Hematopoietic multipotent progenitor cell treated with erythropoietin and hydrocortisone succinate and interleukin-3 and kit ligand, for 15 days (in vitro differentiated cells): Measurements from ENCODE around the gene ERF.

Source experiments
- DNase-seq: peaks from one replicate; pipeline ENCODE4 v3.0.0-alpha.2; 2015; ENCODE audit warnings: low spot score

ERF gene

DNA sequence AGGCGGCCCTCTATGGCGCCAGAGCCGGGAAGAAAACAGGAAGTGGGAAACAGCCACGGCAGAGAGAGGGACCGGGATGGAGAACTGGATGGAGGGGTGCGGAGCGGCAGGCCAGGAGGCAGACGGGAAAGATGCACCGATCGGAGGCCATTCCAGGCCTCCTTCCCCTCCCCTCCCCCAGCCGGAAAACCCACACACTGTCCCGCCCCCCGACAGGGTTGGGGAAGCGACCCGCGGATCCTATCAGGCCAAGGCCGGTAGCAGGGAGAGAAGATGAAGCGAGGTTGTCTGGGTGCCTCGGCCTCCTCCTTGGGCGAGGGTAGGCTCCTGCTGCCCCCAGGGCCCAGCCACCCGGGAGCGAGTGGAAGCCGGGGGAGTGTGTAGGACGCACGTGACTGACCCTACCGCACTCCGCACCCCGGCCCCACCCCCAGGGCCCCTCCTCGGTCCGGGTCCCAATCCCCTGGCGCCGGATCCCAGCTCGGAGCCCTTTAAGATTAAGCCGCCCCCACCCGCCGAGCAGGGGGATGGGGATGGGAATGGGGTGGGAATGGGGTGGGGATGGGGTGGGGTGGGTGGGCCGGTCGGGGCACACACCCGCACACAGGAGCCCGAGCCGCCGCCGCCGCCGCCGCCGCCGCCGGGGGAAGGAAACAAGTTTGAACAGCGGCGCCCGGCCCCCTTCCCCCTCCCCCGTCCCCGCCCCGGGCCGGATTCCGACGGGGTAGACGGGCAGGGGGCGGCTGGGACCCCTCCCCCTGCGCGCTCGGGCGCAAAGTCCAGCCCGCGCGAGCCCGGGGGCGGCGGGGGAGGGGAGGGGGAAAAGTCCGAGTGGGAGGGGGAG is 1.5 kb downstream of the ERF start:
- no peak for DNase-seq

DNA sequence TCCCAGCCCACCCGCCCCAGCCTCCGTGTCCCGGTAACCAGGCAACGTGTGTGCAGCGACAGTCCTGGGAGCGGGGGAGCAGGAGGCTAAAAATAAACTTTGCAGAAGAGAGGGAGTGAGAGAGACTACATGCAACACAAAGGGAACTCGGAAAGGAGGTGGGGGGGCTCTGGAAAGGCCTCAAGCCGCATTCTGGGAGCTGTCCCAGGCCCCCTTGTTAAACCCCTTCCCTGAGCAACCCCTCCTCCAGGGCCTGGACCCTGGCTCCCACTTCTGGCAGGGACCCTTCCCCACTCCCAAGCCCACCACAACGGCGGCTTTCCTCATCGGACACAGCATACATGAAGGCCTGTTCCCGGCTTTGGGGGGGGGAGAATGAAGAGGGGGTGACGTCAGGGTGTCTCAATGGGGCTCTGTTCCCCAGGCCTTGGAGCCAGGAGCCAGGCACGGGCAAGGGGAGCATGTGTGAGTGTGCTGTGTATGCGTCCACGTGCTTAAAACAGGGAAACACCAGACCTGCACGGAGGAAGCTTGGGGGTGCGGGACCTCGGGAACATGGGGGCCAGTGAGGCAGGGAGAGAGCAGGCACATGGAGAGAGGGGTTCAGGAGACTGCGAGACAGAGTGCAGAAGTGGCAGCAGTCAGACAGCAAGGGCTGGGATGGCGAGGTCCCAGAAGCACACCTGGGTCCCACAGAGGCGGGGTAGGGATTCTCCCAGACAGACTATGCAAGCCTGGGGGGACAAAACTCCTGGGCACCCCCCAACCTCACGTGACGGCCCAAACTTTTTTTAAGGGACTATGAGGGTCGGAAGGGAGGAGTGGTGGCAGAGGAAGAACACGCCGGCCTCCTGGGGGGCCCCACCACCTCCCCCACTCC is 2.3 kb downstream of the ERF start:
- no peak for DNase-seq

DNA sequence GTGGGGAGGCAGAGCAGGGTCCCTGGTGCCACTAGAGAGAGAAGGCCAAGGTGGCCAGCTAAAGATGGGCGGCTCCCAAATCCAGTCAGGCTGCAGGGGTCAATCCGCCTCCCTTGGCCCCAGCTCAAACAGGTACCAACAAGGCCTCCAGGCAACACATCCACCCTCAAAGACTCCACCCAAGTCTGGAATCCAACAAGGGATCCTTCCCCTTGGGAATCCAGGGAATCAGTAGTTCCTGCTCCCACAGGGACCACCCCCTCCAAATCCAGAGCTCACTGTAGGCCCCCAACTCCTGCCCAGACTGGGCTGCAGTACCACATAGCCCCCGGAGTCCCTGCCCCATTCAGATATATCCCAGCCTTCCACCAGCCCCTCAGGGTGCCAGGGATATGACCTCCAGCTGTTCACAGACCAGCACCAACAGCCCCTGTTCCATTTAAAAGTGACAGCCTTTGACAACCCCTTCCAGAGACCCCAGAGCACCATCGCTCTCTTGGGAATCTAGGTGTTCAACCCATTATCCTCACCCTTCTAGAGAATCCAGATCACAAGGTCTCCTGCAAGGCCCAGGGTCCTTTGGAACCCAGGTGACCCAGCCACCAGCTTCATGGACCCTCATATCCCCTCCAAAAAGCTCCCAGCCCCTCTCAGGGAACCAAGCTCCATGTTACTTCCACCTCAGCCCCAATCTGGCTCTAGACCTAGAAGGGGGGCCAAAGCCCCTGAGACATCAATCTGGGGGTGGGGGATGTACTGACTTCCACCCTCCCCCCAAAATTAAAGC is 3.2 kb downstream of the ERF start:
- peak; percentile 1 for DNase-seq

DNA sequence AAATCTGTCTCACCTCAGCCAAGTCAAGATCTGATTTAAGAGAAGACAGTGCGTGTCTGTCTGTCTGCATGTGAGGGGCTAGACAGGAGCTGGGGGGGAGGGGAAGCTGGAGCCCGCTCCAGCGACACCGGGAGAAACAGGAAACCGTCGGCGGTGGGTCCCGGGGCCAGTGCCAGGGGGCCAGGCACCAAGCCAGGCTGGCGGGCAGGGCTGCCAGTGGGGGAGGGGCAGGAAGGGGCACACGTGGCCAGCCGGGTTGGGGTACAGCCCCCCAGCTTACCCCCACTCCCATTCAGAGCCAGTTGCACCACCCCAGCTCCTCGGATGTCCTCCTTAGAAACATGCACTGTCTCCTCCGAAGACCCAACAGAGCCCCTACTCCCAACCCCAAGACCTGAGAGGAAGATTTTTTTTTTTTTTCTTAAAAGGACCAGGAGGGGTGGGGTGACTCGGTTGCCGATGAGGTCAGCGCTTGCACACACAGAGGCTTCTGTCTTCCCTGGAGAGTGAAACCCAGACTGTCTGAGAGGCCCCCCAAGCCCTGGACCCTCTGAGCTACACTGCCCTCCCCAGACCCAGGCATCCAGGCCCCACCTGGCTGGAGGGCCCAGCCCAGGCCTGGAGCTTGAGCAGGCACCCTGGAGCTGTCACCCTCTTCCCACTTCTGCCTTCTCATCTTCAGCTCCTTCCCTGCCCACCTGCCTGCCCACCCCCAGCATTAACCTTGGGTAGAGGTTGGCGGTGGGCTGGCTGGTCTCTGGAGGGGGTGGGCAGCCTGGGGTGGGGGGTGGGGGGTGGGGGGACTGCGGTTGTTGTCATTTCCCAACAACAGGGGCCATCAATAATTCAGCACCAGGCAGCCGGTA is 4.0 kb downstream of the ERF start:
- no peak for DNase-seq

DNA sequence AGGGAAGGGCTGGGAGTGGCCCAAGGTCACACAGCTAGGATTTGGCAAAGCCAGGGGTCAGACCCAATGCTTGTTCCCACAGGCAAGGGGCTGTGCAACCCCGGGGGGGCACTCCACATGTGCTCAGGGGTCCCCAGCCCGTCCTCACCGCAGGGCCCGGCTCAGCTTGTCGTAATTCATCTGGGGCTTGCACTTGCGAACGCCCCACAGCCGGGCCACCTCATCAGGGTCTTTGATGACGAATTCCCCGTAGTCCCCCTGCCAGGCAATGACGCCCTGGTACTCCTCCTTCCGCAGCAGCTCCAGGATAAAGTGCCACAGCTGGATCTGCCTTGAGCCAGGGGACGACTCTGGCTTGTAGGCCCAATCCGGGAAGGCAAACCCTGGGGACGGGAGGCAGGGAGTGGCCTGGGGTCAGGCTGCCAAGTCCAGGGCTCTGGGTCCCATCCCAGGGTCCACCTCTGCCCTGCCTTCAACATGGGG is 4.7 kb downstream of the ERF start:
- DNase-seq = no peak

DNA sequence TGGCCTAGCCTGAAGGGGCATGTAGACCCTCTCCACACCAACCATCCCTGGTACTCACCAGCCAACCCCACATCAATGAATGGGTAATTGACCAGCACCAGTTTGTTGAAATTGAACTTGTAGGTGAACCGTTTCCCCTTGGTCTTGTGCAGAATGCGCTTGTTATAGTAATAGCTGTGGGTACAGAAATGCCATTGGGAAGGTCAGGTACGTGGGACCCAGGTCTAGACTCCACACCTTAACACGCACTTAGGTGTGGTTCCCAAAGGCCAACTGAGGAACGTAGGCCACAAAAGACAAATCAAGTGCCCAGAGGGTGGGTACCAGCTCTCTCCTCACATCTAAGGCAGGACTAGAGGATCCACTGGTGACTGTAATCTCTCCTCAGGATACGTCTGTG is 5.2 kb downstream of the ERF start:
- no peak for DNase-seq

DNA sequence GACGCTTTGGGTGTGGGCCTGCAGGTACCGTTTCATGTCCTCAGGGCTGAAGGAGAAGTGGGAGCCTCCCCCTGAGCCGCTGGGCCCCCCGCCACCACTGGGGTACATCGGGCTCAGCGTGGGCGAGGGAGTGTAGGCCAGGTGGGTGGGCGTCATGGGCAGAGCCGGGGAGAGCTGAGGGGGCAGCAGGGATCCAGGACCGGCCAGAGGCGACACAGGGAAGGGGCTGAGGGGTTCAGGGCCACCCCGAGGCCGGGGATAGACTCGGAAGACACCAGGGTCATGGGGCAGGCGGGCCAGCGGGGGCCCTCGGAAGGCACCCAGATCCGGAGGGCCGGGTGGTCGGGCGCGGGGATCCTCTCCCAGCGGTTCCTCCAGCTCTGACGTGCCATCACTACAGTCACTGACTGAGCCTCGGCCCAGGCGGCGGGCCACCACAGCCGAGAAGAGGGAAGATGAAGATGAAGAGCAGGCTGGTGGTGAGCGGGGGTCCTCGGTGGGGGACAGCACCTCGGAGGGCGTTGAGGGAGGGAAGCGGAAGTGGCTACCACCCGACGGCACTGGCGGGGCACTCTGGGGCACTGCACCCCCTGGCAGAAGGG is 5.7 kb downstream of the ERF start:
- DNase-seq = no peak

DNA sequence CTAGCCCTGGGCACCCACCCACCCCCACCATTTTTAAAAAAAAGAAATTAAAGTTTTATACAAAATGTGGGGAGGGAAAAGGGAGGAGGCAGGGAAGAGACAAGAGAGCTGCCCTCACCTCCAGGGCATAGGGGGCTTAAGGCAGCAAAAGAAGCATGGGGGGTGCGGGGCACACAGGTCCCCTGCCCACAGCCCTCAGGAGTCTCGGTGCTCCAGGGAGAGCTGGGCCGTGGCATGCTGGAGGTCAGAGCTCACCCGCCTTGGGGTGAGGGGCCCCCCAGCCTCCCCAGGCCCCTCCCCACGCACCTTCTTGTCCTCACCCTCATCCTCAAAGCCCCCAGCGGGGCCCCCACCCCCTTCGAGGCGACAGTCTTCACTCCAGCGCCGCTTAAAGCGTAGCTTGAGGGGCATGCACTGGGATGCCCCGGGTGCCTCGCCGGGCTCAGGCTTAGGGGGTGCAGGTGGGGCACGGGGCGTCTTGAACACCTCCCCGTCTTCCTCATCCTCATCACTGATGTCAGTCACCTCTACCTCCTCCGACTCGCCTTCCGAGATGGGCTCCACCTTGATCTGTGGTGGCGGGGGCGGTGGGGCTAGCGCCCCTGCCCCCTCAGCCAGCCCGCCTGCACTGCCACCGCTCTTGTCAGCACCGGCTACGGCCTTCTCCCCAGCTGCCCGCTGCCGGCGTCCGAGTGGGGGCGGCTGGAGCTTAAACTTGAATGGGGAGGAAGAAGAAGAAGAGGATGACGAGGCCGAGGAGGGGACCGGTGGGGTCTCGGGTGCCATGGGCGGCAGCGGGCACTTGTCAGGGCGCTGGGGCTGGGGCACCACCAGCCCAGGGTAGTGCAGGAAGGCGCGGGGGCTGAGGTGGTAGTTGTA is 6.4 kb downstream of the ERF start:
- DNase-seq = no peak

DNA sequence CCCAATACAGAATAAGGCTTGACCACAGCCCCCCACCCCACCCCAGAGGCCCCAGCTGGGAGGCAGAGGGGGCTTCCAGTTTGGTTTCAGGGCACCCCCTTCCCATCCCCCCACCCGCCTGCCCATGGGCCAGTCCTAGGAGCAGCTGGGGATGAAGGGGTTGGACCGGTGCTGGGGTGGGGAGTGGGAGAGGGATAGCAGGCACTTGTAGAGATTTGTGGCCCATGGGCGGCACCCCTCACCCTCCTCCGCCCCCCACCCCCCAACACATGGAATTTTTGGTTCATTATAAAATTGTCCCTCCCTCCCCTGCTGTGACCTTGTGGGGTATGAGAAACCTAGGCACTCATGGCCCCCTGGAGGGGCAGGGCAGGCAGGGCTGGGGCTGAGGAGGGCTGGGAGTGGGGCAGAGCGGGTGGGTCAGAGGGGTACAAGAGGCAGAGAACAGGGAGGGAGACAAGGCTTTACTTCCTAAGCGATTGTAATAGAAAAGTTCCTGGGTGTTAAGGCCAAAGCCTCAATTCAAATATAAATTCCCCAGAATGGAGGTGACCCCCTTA is 7.2 kb downstream of the ERF start:
- no peak for DNase-seq

DNA sequence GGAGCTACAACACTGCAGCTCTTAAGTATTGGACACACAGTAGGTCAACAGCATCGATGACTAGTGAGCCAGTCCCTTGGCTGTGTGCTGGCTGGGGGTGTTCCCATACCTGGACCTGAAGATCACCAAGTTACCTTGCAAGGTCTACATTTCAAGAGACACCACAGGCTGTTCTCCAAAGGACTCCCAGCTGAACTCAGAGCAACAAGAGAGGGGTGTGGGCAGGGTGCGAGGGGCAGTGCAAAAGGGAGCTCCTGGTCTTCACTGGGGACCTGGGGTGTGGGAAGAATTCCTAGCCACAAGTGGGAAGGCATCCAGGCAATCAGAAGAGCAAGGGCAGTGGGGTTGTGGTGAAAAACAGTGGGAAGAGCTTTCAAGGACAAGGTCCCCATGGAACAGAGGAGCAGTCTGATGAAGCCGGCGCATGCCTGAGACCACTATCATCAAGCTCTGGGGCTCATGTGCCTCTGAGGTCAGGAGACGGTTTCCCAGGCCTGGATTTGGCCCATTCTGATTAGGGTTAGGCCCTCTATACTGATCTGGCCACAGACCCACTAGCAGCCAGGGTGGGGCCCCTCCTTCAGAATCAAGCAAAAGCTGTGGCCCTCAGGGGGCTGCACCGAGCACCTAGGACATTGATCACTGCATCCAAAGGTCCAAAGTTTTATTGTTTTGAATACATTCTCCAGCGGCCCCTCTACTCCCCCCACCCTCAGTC is 7.8 kb downstream of the ERF start:
- DNase-seq = no peak

DNA sequence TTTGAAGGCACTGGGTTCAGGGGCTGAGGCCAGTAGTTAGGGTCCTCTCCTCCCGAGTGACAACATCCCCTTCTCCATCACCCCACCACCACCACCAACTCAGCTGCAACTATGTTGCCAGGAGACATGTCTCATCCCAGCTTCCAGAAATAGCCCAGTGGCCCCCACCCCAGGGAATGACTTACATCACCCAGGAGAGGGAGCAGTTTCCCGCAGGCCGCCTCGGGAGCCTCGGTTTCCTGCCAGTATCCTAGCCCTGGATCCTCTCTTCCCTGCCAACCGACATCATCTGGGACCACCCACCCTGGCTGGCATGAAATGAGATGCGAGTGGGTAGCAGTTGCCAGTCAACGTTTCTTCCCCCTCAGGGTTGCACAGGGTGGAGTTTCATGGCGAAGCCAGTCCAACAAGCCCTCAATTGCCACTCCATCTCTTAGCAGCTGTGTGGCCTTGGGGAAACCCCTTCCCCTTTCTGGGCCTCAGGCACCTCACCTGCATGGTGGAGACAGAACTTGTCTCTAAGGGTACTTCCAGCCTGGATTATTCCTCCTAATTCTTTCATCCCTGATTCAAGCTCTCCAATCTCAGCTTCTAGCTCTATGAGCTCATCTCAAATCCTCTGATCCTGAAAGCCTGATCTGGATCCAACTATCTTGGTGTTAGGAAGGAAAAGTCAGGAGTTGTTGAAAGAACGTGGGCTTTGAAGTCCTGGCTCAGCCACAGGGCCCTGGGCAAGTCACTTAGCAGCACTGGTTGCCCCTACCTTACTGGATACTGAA is 8.6 kb downstream of the ERF start:
- DNase-seq = no peak

DNA sequence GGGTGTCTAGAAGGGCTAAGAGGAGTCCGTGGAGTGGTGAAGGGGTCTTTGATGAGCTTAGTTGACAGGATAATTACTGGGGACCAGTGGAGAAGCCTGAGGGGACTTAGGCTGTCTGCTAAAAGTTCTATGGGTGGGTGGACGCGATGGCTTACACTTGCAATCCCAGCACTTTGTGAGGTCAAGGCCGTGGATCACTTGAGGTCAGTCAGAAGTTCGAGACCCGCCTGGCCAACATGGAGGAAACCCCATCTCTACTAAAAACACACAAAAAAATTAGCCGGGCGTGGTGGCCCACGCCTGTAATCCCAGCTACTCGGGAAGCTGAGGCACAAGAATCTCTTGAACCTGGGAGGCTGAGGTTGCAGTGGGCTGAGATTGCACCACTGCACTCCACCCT is 9.7 kb downstream of the ERF start:
- DNase-seq = no peak

DNA sequence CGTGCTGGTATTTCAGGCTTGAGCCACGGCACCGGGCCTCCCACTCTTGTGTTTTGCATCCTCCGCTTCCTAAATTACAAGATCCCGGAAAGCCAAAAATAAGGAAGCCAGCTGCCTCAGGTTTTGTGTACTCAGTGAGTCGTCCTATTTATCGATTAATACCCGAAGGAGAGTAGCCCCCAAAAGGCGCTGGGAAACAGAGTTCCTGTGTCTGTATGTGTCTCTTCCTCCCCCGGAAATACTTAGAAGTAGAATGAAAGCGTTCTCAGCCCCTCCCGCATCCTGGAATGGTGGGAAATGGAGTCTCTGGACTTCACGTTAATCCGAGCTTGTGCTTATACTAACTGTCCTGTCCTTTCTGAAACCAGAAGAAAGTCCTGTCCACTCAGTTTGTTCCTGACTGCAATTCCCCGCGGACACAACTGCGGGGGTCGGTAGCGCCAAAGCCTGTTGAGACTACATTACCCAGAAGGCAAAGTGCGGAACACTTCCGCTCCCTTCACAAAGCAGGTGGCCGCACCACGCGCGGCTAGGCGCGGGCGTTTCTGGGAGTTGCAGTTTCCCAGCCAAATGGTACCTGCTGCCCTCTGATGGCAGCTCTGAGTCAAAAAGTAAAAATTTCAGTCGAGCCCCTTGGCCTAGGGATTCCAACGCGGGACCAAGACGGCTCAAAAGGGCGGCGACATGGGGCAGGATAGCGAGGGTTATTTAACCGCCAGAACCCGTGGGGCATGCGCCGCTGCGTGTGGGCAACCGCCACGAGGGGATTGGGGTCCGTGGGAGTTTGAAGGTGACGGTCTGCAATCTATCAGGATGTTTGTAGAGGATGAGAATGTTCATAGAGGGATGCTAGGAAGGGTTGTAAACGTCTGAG is 10.3 kb downstream of the ERF start:
- peak; percentile 95 for DNase-seq

DNA sequence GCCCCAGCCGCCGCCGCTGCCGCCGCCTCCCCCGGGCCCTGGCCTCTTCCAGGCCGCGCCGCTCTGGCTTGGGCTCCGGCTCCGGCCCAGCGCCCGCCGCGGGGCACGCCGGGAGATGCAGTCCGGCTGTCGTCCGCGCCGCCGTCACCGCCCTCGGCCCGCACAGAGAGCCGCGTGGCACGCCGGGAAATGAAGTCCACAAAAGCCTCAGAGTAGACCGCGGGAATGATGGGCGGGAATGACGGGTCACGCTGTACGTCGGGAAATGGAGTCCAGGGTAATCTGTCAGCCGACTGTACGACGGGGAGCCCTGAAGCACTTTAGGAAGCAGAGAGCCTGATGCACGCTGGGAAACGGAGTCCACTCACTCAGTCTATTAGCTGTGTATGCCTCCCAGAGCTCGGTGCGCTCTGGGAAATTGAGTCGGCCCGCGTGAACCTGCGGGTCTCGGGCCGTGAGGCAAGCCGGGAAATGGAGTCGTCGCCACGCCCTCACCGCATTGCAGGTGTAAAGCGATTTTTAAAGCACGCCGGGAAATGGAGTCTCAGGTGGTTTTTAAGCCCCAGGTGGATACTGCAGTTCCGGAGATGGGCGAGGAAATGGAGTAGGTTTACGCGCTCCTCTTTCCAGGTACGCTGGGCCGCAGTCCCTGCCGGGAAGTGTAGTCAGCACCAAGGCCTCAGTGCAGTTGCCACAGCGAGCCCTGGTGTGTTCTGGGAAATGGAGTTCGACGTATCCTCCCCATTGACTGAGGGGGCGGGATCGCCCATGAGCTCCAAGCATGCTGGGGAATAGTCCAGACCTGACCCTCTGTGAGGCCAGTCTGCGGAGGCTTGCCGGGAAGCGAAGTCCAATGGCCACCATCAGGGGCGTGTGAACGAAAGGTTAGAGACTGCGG is 12.2 kb downstream of the ERF start, which contains the start of gene GSK3A:
TSS of gene GSK3A (minus strand) at position 91 of the 898 bp plus-strand sequence. CDS start 137 bp downstream, outside the sequence.
- peak; percentile 97 for DNase-seq

DNA sequence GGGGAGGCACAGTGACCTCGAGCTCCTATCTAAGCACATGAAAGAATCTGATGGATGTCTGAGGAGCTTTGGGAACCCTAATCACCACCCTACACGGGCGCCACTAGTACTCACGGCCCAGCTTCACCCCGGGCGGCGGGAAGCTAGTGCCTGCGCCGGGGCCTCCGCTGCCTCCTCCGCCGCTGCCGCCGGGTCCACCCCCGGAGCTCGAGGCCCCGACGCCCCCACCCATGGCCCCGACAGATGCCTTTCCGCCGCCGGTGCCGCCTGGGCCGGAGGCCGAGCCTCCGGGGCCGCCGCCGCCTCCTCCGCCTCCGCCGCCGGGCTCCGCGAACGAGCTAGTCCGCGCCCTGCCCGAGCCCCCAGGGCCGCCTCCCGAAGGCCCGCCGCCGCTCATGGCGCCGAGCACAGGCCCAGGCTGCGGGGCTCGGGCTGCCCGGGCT is 12.8 kb downstream of the ERF start:
- peak; percentile 41 for DNase-seq

DNA sequence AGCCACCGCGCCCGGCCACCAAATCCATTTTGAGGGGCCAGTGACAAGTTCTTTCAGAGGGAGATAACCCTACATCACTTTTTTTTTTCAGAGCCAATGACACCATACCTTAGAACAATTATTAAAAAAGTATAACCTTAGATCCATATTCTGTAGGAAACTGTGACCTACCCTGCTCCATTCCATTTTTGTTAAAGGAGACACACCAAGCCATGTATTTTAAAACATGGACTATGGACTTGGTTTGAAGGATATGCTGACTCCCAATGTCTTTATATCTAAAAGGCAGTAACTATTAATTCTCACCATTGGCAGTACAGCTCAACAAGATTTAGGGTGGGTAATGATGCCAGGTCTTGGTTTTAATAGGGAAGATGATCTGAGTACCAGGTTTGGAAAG is 13.6 kb downstream of the ERF start:
- DNase-seq = no peak
